Transverse colon (tissue), 4 donors: ENCODE data around the gene MYOZ2.

ENCODE experiments used
- POLR2A ChIP-seq: fragments of 450-650 bp; IDR thresholded peaks from one replicate; pipeline ENCODE4 v1.6.1; 2016; ENCODE audit warnings: antibody characterized with exemption, mild to moderate bottlenecking, moderate library complexity
- POLR2AphosphoS5 ChIP-seq, 3 donors: sonication (generic); formaldehyde crosslinking; IDR thresholded peaks; one replicate each; pipeline ENCODE4 v1.6.1; 2016; ENCODE audit warnings: antibody characterized with exemption in 3 of 3
- TF ChIP-seq, protein P1 (sequence below), 5 experiments: fragments of 200-600 bp in 3 of 5; fragments of 450-650 bp in 2 of 5; sonication (generic) in 3 of 5; IDR thresholded peaks; 1 replicate in 2 of 5; 2 replicates in 3 of 5; pipeline ENCODE4 v1.5.1; 2016 to 2017; ENCODE audit warnings: antibody characterized with exemption in 5 of 5, inconsistent platforms in 3 of 5, mild to moderate bottlenecking in 2 of 5, moderate library complexity in 1 of 5

DNA sequence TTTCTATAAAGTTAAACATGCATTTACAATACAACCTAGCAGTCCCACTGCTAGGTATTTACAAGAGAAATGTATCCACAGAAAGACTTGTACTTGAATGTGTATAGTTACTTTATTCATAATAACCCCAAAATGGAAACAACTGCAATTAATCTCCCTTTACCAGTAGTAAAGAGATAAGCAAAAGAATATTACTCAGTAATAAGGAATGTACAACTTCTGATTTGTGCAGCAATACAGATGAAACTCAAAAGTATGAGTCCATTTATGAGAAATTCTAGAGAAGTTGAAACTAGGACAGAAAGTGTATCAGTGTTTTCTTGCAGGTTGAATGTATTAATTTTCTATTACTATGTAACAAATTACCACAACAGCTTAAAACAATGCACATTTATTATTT lies 92.1 kb downstream of the MYOZ2 start:
- no peak for TF ChIP-seq POLR2A
- TF ChIP-seq POLR2AphosphoS5 (IDR thresholded peaks at IDR 0.05) = no peak
- TF ChIP-seq, protein P1, sequence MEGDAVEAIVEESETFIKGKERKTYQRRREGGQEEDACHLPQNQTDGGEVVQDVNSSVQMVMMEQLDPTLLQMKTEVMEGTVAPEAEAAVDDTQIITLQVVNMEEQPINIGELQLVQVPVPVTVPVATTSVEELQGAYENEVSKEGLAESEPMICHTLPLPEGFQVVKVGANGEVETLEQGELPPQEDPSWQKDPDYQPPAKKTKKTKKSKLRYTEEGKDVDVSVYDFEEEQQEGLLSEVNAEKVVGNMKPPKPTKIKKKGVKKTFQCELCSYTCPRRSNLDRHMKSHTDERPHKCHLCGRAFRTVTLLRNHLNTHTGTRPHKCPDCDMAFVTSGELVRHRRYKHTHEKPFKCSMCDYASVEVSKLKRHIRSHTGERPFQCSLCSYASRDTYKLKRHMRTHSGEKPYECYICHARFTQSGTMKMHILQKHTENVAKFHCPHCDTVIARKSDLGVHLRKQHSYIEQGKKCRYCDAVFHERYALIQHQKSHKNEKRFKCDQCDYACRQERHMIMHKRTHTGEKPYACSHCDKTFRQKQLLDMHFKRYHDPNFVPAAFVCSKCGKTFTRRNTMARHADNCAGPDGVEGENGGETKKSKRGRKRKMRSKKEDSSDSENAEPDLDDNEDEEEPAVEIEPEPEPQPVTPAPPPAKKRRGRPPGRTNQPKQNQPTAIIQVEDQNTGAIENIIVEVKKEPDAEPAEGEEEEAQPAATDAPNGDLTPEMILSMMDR (IDR thresholded peaks at IDR 0.05) = no peak
